ENCODE results near the gene MRPS22. TPM values are rescaled to one million over a fixed set of nuclear protein-coding genes. Genes with fewer than 3 reads are reported as not detected.
A peak's percentile ranks its signal among the peaks of the same experiment; 100 is the strongest.

Gene MRPS22
- total and polyA plus RNA-seq, 7 experiments from 2014 or later: 26.2 to 47.0 (median 36.5) TPM

GRCh38 chr3:139326131-139326530 lies 17.7 kb upstream of the MRPS22 start:
- H3K4me1 Mint-ChIP-seq: peaks cover 8 to 26% (median 19%) of the 10 kb centered on the region in 7 donors
- peaks cover 0 to 5% of the 10 kb centered on the region in 2 donors for H3K4me1 ChIP-seq (ENCODE audit: control insufficient read depth in 2 of 2, insufficient read depth in 2 of 2, low read length in 2 of 2)
- no peaks in the 10 kb centered on the region for H3K27me3 ChIP-seq (ENCODE audit: control insufficient read depth in 2 of 2, insufficient read depth in 2 of 2, low read length in 2 of 2)
- intact Hi-C loops (cut with micrococcal nuclease): no loop called here
- H3K9me3 Mint-ChIP-seq: no peaks in the 10 kb centered on the region
- peaks cover 0 to 12% (median 7%) of the 10 kb centered on the region in 5 donors for H3K27me3 Mint-ChIP-seq
- CTCF ChIA-PET: no interaction called here
- H3K27ac ChIP-seq (ENCODE audit: low read depth, low read length): no peak overlapping the region
- POLR2A ChIA-PET: no interaction called here
- no peak overlapping the region for H3K27ac Mint-ChIP-seq
- no peak overlapping the region for H3K4me3 ChIP-seq (ENCODE audit: low read length)
- no peaks in the 10 kb centered on the region for H3K9me3 ChIP-seq (ENCODE audit: control insufficient read depth in 2 of 3, low read length in 3 of 3)
- ATAC-seq: no peak
- no peaks in the 10 kb centered on the region for H3K36me3 Mint-ChIP-seq
- no peak overlapping the region for H3K4me3 Mint-ChIP-seq
- H3K36me3 ChIP-seq (ENCODE audit: control insufficient read depth in 2 of 3, insufficient read depth in 3 of 3, low read length in 3 of 3): no peaks in the 10 kb centered on the region
- no peak for DNase-seq

DNA sequence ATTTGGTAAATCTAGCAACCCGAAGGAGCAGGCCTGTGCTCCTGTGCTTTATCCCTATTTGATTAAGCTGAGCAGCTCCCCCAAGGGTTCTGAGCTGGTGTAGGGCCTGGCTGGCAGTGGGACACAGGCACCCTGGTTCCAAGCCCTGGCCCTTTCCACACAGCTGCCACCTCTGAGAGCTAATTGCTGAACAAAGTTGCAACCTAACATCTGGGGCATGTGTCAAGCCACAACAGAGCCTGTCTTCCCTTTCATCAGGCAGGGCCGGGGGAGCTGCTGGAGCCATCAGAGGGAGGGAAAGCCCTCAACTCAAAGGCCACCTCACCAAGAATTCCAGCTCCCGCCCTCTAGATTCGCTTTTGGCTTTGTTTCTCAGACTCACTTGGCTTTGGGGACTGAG lies 17.1 kb upstream of the MRPS22 start:
- Histone ChIP-seq H3K4me3 (ENCODE audit: low read length) (no peak overlapping the region), H3K4me1 (ENCODE audit: control insufficient read depth in 2 of 2, insufficient read depth in 2 of 2, low read length in 2 of 2) (peaks cover 0 to 5% of the 10 kb centered on the region in 2 donors), H3K27me3 (ENCODE audit: control insufficient read depth in 2 of 2, insufficient read depth in 2 of 2, low read length in 2 of 2) (no peaks in the 10 kb centered on the region), H3K27ac (ENCODE audit: low read depth, low read length) (no peak overlapping the region), H3K9me3 (ENCODE audit: control insufficient read depth in 2 of 3, low read length in 3 of 3) (no peaks in the 10 kb centered on the region), H3K36me3 (ENCODE audit: control insufficient read depth in 2 of 3, insufficient read depth in 3 of 3, low read length in 3 of 3) (no peaks in the 10 kb centered on the region)
- Mint-ChIP-seq H3K4me1 (peaks cover 8 to 26% (median 19%) of the 10 kb centered on the region in 7 donors), H3K27ac (no peak overlapping the region), H3K9me3 (no peaks in the 10 kb centered on the region), H3K36me3 (no peaks in the 10 kb centered on the region), H3K27me3 (peaks cover 3 to 18% (median 10%) of the 10 kb centered on the region in 5 donors), H3K4me3 (no peak overlapping the region)
- intact Hi-C loops (cut with micrococcal nuclease): no loop called here
- DNase-seq: no peak
- ATAC-seq: no peak
- CTCF ChIA-PET: interaction anchor here (0.6 kb wide), 1 partner anchor 1648 kb away, joined by 6 read pairs; no protein-coding TSS in a partner anchor
- POLR2A ChIA-PET: no interaction called here

DNA sequence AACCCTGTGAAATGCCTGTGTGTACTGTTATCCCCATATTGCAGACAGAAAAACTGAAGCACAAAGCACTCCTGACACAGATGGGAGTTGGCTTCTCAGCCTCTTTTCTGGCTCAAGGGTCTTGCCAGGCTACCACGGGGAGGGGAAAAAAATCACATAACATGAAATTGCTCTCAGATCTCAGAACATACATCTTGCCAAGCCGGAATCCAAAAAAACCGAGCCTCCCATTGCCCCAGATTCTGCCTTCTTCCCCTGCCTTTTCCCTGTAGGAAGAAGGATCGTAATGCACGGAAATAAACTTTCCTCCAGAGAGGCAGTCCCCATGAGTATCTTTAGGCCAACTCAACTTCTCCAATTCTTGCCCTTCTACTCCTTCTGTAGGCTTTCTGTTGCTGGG lies 16.6 kb upstream of the MRPS22 start:
- Mint-ChIP-seq H3K36me3 (no peaks in the 10 kb centered on the region), H3K4me3 (no peak overlapping the region), H3K4me1 (peaks cover 8 to 26% (median 19%) of the 10 kb centered on the region in 7 donors), H3K27ac (no peak overlapping the region), H3K27me3 (peaks cover 8 to 23% (median 15%) of the 10 kb centered on the region in 5 donors), H3K9me3 (no peaks in the 10 kb centered on the region)
- peaks cover 0 to 5% of the 10 kb centered on the region in 2 donors for H3K4me1 ChIP-seq (ENCODE audit: control insufficient read depth in 2 of 2, insufficient read depth in 2 of 2, low read length in 2 of 2)
- no peak overlapping the region for H3K4me3 ChIP-seq (ENCODE audit: low read length)
- no peaks in the 10 kb centered on the region for H3K9me3 ChIP-seq (ENCODE audit: control insufficient read depth in 2 of 3, low read length in 3 of 3)
- CTCF ChIA-PET: interaction anchor here (0.6 to 1.6 kb wide), 2 partner anchors 391 to 1648 kb away, joined by 5 to 6 read pairs; no protein-coding TSS in a partner anchor
- intact Hi-C loops (cut with micrococcal nuclease): no loop called here
- no peak for DNase-seq
- ATAC-seq: no peak
- H3K27me3 ChIP-seq (ENCODE audit: control insufficient read depth in 2 of 2, insufficient read depth in 2 of 2, low read length in 2 of 2): no peaks in the 10 kb centered on the region
- no peaks in the 10 kb centered on the region for H3K36me3 ChIP-seq (ENCODE audit: control insufficient read depth in 2 of 3, insufficient read depth in 3 of 3, low read length in 3 of 3)
- H3K27ac ChIP-seq (ENCODE audit: low read depth, low read length): no peak overlapping the region
- POLR2A ChIA-PET: no interaction called here

GRCh38 chr3:139327861-139328260 lies 16.0 kb upstream of the MRPS22 start:
- Mint-ChIP-seq H3K9me3 (no peaks in the 10 kb centered on the region), H3K4me3 (peak overlapping the region in 1 of 10 donors; percentile 20), H3K27me3 (peaks cover 15 to 29% (median 21%) of the 10 kb centered on the region in 5 donors), H3K27ac (peak overlapping the region in 3 of 9 donors; percentile 53 to 63 (median 61)), H3K36me3 (no peaks in the 10 kb centered on the region), H3K4me1 (peaks cover 8 to 26% (median 19%) of the 10 kb centered on the region in 7 donors)
- ATAC-seq (no peak), DNase-seq (peak in 3 of 9 donors; percentile 17 to 20 (median 18))
- ChIA-PET CTCF (interaction anchor here (0.9 to 1.6 kb wide), 3 partner anchors 10 to 392 kb away, joined by 3 to 5 read pairs (median 3); no protein-coding TSS in a partner anchor), POLR2A (no interaction called here)
- Histone ChIP-seq H3K27me3 (ENCODE audit: control insufficient read depth in 2 of 2, insufficient read depth in 2 of 2, low read length in 2 of 2) (no peaks in the 10 kb centered on the region), H3K4me1 (ENCODE audit: control insufficient read depth in 2 of 2, insufficient read depth in 2 of 2, low read length in 2 of 2) (peaks cover 0 to 5% of the 10 kb centered on the region in 2 donors), H3K9me3 (ENCODE audit: control insufficient read depth in 2 of 3, low read length in 3 of 3) (no peaks in the 10 kb centered on the region), H3K4me3 (ENCODE audit: low read length) (no peak overlapping the region), H3K27ac (ENCODE audit: low read depth, low read length) (no peak overlapping the region), H3K36me3 (ENCODE audit: control insufficient read depth in 2 of 3, insufficient read depth in 3 of 3, low read length in 3 of 3) (no peaks in the 10 kb centered on the region)
- intact Hi-C loops (cut with micrococcal nuclease): loop anchor here in 1 of 2 donors (2.0 kb wide), 1 partner anchor 215 kb away; no protein-coding TSS in a partner anchor

- POLR2A ChIA-PET: no interaction called here
- Mint-ChIP-seq H3K9me3 (no peaks in the 10 kb centered on the region), H3K4me1 (peaks cover 8 to 26% (median 19%) of the 10 kb centered on the region in 7 donors), H3K27me3 (peaks cover 20 to 32% (median 24%) of the 10 kb centered on the region in 5 donors), H3K36me3 (no peaks in the 10 kb centered on the region), H3K4me3 (peak overlapping the region in 3 of 10 donors; percentile 20 to 70 (median 69)), H3K27ac (peak overlapping the region in 1 of 9 donors; percentile 15)
- no peaks in the 10 kb centered on the region for H3K27me3 ChIP-seq (ENCODE audit: control insufficient read depth in 2 of 2, insufficient read depth in 2 of 2, low read length in 2 of 2)
- DNase-seq (no peak), ATAC-seq (no peak)
- intact Hi-C loops (cut with micrococcal nuclease): loop anchor here in 1 of 2 donors (2.0 kb wide), 1 partner anchor 216 kb away; no protein-coding TSS in a partner anchor
- no peak overlapping the region for H3K4me3 ChIP-seq (ENCODE audit: low read length)
- no peak overlapping the region for H3K27ac ChIP-seq (ENCODE audit: low read depth, low read length)
- peaks cover 0 to 5% of the 10 kb centered on the region in 2 donors for H3K4me1 ChIP-seq (ENCODE audit: control insufficient read depth in 2 of 2, insufficient read depth in 2 of 2, low read length in 2 of 2)
- CTCF ChIA-PET: interaction anchor here (0.9 to 1.6 kb wide), 3 partner anchors 10 to 392 kb away, joined by 3 to 5 read pairs (median 3); no protein-coding TSS in a partner anchor
- no peaks in the 10 kb centered on the region for H3K9me3 ChIP-seq (ENCODE audit: control insufficient read depth in 2 of 3, low read length in 3 of 3)
- H3K36me3 ChIP-seq (ENCODE audit: control insufficient read depth in 2 of 3, insufficient read depth in 3 of 3, low read length in 3 of 3): no peaks in the 10 kb centered on the region
These were observed 15.5 kb upstream of the MRPS22 start for GRCh38 chr3:139328356-139328755.

- peaks cover 0 to 5% of the 10 kb centered on the region in 2 donors for H3K4me1 ChIP-seq (ENCODE audit: control insufficient read depth in 2 of 2, insufficient read depth in 2 of 2, low read length in 2 of 2)
- no peaks in the 10 kb centered on the region for H3K36me3 Mint-ChIP-seq
- H3K9me3 Mint-ChIP-seq: no peaks in the 10 kb centered on the region
- H3K27ac ChIP-seq (ENCODE audit: low read depth, low read length): no peak overlapping the region
- intact Hi-C loops (cut with micrococcal nuclease): loop anchor here (1.0 to 2.0 kb wide), 4 partner anchors 15 to 735 kb away; partner anchors contain the start of genes CEP70 (in 1 of the 2) and MRPS22 (in 1 of the 2)
- no peaks in the 10 kb centered on the region for H3K36me3 ChIP-seq (ENCODE audit: control insufficient read depth in 2 of 3, insufficient read depth in 3 of 3, low read length in 3 of 3)
- H3K27ac Mint-ChIP-seq: peak overlapping the region in 3 of 9 donors; percentile 10 to 40 (median 22)
- DNase-seq (peak; percentile 68 to 95 (median 82)), ATAC-seq (peak; percentile 98)
- peak overlapping the region; percentile 45 to 85 (median 70) for H3K4me3 Mint-ChIP-seq
- H3K4me1 Mint-ChIP-seq: peaks cover 8 to 26% (median 19%) of the 10 kb centered on the region in 7 donors
- H3K9me3 ChIP-seq (ENCODE audit: control insufficient read depth in 2 of 3, low read length in 3 of 3): no peaks in the 10 kb centered on the region
- POLR2A ChIA-PET: no interaction called here
- H3K27me3 ChIP-seq (ENCODE audit: control insufficient read depth in 2 of 2, insufficient read depth in 2 of 2, low read length in 2 of 2): no peaks in the 10 kb centered on the region
- H3K4me3 ChIP-seq (ENCODE audit: low read length): no peak overlapping the region
- H3K27me3 Mint-ChIP-seq: peaks cover 24 to 37% (median 29%) of the 10 kb centered on the region in 5 donors
- CTCF ChIA-PET: interaction anchor here (0.8 to 2.0 kb wide), 5 partner anchors 10 to 395 kb away, joined by 3 to 8 read pairs (median 3); no protein-coding TSS in a partner anchor
These were observed 14.4 kb upstream of the MRPS22 start for GRCh38 chr3:139329364-139329850.
